Dedifferentiated amniotic fluid mesenchymal stem cell (primary cell): ENCODE results near the gene CDCA5.

Source experiments
- DNase-seq: peaks from one replicate; pipeline ENCODE4 v3.0.0-alpha.2; 2016; ENCODE audit errors: extremely low spot score

CDCA5 gene, protein sequence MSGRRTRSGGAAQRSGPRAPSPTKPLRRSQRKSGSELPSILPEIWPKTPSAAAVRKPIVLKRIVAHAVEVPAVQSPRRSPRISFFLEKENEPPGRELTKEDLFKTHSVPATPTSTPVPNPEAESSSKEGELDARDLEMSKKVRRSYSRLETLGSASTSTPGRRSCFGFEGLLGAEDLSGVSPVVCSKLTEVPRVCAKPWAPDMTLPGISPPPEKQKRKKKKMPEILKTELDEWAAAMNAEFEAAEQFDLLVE

DNA sequence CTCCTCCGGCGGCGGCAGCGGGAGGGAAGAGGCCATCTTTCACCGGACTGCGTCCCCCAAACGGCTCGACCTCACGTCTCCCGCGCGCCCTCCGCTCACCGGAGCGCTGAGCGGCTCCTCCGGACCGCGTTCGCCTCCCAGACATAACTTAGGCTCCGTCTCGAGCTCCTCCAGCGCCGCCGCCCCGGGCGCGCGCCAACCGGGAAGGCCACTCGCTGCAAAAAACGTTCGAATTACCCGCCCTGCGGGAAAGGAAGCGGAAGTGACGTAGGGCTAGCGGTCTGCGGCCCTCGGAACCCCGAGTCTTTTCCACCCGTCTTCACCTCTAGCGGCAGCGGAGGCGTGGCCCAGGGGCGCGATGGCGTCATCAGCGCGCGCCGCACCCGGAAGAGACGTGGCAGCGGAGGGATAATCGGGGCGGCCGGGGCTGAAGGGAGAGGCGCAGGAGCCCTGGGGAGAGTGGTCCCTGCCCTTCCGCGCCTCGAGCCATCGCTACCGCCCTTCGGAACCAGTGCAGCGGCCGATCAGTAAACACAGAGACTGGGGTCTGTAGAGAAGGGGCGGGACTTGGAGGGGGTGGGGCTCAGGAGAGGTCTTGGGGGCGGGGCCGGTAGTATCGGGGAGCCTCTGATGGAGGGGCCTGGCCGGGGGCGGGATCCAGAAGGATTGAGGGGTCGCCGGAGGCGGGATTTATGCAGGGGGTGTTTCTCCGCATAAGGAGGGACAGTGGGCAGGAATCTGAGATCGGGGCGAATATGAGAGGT is at the start of gene CDCA5, which contains the start of gene ZFPL1:
TSS of gene CDCA5 (minus strand) at position 207 of the 764 bp plus-strand sequence. CDS start at position 145, 62 bp downstream.
TSS of gene ZFPL1 (plus strand) at position 389 of the 764 bp plus-strand sequence. CDS start 477 bp downstream, outside the sequence.
- DNase-seq: peak; percentile 90

- no peak for DNase-seq
Observed at GRCh38 chr11:65132988-65133700, 49.3 kb upstream of the CDCA5 start.

- DNase-seq: no peak
Observed at GRCh38 chr11:65132238-65132987, 48.6 kb upstream of the CDCA5 start.

GRCh38 chr11:65131895-65132237 is 48.0 kb upstream of the CDCA5 start:
- no peak for DNase-seq

GRCh38 chr11:65131417-65131776 is 47.6 kb upstream of the CDCA5 start:
- DNase-seq: no peak

- no peak for DNase-seq
Observed at GRCh38 chr11:65130631-65131416, 47.0 kb upstream of the CDCA5 start.

DNA sequence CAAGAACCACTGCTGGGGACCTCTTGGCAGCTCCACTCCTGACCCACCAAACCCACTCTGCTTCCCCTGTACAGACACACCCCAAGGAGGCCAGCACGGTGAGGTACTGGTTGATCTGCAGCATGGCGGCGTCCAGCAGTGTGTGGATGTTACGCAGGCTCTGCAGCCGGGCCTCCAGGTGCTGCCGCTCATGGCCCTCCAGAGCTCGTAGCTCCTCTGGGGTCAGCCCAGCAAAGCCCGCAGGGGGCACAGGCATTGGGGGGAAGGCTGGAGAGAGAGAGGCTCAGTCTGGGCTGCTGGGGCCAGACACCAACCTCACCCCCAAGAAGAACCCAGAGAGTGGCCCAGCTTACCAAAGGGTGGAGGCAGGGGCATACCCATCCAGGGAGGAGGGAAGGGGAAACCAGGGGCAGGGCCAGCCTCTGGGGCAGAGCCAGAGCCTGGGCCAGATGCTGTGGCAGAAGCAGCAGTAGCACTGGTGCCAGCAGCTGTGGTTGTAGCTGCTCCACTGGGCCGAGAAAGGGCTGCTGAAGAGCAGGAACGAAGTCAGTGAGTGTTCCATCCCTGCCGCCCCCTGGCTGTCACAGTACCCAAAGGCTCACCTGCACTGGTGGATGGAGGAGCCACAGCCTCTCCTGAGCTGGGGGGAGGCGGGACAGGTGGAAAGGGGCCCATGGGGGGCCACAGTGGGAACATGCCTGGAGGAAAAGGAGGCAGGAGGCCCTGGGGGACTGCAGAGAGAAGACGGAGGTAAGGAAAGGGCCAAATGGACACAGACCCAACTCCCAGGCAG is 46.0 kb upstream of the CDCA5 start:
- no peak for DNase-seq

GRCh38 chr11:65128182-65129145 is 44.6 kb upstream of the CDCA5 start:
- no peak for DNase-seq

DNA sequence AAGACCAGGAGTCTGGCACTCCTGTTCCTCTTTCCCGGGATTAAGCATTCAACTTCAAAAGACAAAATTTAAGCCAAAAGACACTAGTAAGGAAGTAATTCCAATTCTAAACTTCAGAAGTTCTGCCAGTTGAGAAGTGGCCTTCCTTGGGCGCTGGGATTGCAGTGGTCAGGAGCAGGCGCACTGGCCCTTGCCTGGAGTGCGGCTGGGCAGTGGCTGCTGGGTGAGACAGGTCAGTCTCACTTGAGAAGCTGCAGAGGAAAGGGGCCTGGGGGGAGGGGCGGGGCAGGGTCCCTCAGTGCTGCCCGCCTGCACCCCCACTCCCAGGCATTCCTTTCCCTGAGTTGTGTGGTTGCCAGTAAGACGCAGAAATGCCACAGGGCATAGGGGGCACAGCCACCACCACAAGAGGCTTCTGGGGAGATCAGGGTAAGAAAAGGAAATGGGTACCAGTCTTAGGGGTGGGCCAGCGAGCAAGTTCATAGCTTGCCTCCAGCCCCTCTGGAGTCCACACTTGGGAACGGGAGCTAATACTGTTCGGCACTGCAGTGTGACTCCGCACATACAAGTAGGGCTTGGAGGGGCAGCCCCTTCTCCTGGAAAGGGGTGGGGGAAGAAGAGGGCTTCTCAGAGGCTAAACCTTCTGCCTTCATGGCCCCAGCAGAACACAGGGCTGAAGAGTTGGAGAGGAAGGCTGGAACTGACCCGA is 43.8 kb upstream of the CDCA5 start:
- DNase-seq: no peak

DNA sequence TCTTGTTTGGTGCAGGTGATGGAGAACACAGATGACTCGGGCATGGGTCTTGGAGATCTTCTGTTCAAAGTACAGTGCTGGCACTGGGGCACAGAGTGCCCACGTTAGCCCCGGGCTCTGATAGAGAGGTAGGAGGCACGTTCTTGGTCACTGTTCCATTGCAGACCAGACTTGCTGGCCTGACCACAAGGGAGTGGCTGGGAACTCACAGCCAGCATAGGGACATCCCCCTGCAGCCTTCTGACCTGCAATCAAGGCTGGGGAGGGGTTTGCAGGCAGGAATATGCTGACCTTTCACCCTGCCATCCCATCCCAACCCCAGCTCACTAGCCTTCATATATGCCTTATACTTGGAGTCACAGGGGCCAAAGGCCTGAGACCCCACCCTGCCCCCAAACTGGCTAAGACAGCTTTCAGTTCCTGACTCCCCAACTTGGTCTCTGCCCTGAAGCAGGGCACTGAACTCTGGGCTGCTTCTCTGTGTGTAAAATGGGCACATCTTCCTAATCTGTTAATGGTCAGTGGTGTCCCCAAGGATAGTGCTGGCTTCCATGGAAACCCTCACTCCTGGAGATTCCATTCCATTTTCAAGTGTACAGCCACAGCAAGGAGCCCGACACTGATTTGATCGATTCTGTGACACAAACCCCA is 42.9 kb upstream of the CDCA5 start:
- no peak for DNase-seq

DNA sequence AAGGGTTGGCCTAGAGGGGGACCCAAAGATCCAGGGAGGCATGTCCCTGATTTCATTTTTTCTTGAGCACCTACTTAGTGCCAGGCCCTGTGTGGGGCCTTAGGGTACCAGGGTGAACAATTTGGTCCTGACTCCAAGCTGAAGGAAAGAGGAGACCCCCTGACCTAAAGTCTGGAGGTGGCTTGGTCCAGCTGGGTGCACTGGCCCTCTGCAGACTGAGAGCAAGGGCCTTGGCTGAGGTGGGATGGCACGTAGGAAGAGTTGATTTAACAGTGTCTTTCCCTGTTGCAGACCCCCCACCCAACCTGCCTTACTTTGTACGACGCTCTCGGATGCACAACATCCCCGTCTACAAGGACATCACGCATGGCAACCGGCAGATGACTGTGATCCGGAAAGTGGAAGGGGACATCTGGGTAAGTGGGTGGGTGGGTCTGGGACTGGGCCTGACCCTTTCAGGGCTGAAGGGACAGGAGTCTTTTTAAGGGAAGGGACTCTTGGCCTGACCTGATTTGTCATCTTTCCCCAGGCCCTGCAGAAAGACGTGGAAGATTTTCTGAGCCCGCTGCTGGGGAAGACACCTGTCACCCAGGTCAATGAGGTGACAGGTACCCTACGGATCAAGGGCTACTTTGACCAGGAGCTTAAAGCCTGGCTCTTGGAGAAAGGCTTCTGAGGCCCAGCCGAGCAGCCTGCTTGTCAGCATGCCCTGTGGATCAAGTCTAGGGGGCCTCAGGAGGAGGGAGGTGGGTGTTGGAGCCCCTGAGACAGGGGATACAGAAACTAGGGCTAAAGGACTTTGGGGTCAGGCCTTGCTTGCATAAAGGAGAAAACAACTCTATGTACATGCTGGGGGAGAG is 41.6 kb upstream of the CDCA5 start:
- DNase-seq: no peak

DNA sequence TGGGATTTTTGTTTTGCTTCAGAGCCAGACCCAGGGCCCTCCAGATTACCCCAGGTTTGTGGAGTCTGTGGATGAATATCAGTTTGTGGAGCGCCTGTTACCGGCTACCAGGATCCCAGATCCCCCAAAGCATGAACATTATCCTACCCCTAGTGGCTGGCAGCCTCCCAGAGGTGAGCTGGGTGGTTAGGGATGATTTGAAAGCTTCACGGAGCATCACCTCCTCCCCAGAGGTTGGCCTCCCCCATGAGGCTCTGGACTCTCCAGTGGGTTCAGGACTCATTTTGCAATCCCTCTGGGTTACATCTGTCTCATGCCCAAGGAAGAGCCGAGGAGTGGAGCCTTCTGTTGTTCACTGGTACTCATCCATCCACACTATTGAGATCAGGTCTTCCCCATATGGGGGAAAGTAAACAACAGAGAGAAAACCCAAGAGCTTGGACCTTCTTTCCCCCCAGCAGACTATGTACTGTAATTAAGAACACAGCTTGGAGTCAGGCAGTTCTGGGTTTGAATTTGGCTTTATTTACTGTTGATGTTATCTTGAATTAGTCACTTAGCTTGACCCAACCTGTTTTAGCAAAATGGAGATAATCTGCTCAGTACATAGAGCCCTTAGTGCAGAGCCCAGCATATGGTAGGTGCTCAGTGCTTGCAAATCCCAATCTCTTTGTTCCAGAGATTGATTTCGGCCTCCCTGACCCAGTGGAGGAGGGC is 40.8 kb upstream of the CDCA5 start:
- DNase-seq: no peak

DNA sequence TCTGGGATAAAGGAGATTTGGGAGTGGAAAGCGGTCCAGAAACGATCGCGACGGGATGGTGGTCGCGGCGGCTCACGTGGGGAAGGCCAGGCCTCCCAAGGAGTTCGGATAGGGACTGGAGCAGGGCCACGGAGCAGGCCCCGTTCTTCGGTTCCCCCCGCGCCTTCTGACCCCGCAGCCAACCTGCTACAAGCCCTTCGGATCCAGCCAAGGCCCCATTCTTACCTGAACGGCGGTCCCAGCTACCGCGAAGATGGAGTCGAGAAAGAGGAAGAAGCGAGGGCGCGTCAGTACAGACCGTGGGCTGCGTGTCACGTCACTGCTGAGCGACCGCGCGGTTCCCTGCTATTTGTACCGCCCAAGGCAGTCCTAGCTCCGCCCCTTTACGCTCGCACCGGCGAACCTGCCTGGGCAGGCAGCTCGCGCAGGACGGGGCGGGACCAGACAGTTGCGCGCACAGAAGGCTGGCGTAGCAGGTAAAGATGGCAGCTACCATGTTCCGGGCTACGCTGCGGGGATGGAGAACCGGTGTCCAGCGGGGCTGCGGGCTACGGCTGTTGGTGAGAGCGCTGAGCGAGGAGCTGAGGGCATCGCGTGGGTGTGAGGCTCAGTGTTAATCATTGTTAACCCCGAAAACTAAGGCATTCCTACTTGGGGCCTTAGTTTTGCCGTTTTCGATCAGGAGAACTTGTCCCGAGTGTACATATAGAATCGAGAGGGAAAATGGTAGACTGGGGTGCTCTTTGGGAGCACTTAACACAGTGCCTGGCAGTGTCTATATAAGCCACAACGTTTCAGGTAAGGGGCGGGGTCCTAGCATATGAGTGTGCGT is 38.2 kb upstream of the CDCA5 start, which contains the start of the genes FAU and MRPL49:
TSS of gene FAU (minus strand) at position 270 of the 832 bp plus-strand sequence. CDS start 321 bp downstream, outside the sequence.
TSS of gene MRPL49 (plus strand) at position 457 of the 832 bp plus-strand sequence. CDS start at position 483, 26 bp downstream.
- peak; percentile 94 for DNase-seq

- no peak for DNase-seq
Observed at GRCh38 chr11:65121447-65121864, 37.6 kb upstream of the CDCA5 start.

DNA sequence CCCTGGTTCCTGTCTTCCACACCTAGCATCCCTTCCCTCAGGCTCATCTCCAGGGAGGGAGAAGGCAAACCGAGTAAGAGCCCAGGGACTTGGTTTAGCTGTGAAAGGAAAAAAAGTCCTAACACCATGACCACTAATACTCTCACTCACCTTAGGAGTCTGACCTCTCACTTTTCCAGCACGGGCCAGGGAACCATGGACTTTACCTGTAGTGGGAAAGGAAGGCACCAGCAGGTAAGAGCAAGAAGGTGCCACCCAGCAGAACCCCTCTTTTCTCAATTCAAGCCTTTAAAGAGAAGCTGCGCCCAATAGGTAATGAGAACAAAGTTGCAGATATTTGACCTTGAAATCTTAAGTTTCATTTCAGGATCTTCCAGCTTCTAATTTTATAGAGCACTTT is 37.0 kb upstream of the CDCA5 start:
- no peak for DNase-seq
